ENCODE data around the gene SSU72. TPM values are rescaled to one million over a fixed set of nuclear protein-coding genes. Genes with fewer than 3 reads are reported as not detected.

Gene SSU72
- total and polyA plus RNA-seq, 2 donors (not counting 3 experiments of a cell fraction or from before 2014, with no cell fraction given), result 85.9 to 129 TPM

- Histone ChIP-seq H3K9ac (replicated peaks; ENCODE audit: extremely low read depth, insufficient read depth, low read length) (no peak overlapping the region), H3K9me1 (replicated peaks; ENCODE audit: control insufficient read depth, extremely low read depth, insufficient read depth, low read length) (no peaks in the 10 kb centered on the region), H3K9me3 (replicated peaks; ENCODE audit: control insufficient read depth, insufficient read depth, low read length) (no peaks in the 10 kb centered on the region), H3K27me3 (ENCODE audit: control insufficient read depth in 2 of 2, insufficient read depth in 2 of 2, low read length in 2 of 2) (no peaks in the 10 kb centered on the region), H3K4me3 (replicated peaks in 1 of 3; ENCODE audit: insufficient read depth in 1 of 3, low read depth in 1 of 3, low read length in 3 of 3) (no peak overlapping the region), H3K4me1 (ENCODE audit: control insufficient read depth, extremely low read depth, insufficient read depth, low read length) (no peaks in the 10 kb centered on the region), H3K36me3 (ENCODE audit: control insufficient read depth in 2 of 2, extremely low read depth in 1 of 2, insufficient read depth in 2 of 2, low read length in 2 of 2) (no peaks in the 10 kb centered on the region), H2AFZ (ENCODE audit: low read depth, low read length) (no peak overlapping the region), H3K4me2 (ENCODE audit: insufficient read depth, low read length) (no peak overlapping the region), H3K79me2 (ENCODE audit: control insufficient read depth, insufficient read depth, low read length) (peaks cover 6% of the 10 kb centered on the region), H4K20me1 (replicated peaks; ENCODE audit: control insufficient read depth, extremely low read depth, insufficient read depth, low read length) (no peaks in the 10 kb centered on the region), H3K27ac (ENCODE audit: insufficient read depth, low read depth, low read length) (no peak overlapping the region)
- TF ChIP-seq JUN (IDR thresholded peaks at IDR 0.05; ENCODE audit: borderline replicate concordance, insufficient read depth, insufficient read length, low read depth), result no peak
- no peak for TF ChIP-seq GATA2 (IDR thresholded peaks at IDR 0.05; ENCODE audit: insufficient read depth, insufficient read length, low read depth, low read length)
- TF ChIP-seq POLR2A (IDR thresholded peaks at IDR 0.05; ENCODE audit: low read depth, low read length), result no peak
- TF ChIP-seq, protein P1, sequence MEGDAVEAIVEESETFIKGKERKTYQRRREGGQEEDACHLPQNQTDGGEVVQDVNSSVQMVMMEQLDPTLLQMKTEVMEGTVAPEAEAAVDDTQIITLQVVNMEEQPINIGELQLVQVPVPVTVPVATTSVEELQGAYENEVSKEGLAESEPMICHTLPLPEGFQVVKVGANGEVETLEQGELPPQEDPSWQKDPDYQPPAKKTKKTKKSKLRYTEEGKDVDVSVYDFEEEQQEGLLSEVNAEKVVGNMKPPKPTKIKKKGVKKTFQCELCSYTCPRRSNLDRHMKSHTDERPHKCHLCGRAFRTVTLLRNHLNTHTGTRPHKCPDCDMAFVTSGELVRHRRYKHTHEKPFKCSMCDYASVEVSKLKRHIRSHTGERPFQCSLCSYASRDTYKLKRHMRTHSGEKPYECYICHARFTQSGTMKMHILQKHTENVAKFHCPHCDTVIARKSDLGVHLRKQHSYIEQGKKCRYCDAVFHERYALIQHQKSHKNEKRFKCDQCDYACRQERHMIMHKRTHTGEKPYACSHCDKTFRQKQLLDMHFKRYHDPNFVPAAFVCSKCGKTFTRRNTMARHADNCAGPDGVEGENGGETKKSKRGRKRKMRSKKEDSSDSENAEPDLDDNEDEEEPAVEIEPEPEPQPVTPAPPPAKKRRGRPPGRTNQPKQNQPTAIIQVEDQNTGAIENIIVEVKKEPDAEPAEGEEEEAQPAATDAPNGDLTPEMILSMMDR (IDR thresholded peaks at IDR 0.05; ENCODE audit: extremely low read depth in 1 of 2, insufficient read depth in 1 of 2, low read depth in 1 of 2, low read length in 2 of 2), result no peak
- TF ChIP-seq POLR2AphosphoS5 (IDR thresholded peaks at IDR 0.05; ENCODE audit: insufficient read depth, low read depth, low read length), result no peak
- no peak for TF ChIP-seq FOS (IDR thresholded peaks at IDR 0.05; ENCODE audit: borderline replicate concordance, insufficient read depth, low read length)
- no peak for TF ChIP-seq MYC (IDR thresholded peaks at IDR 0.05; ENCODE audit: low read depth, low read length)
- no peak for TF ChIP-seq MAX (IDR thresholded peaks at IDR 0.05; ENCODE audit: insufficient read depth, insufficient read length)
- TF ChIP-seq EZH2 (IDR thresholded peaks at IDR 0.05; ENCODE audit: borderline replicate concordance, low read depth, low read length, severe bottlenecking), result no peak
- DNase-seq (ENCODE audit: low read depth, low spot score), result no peak
- dilution Hi-C loops (cut with MboI; ENCODE audit: extremely low pct_ligation_motif_present, low sequenced_read_pairs), result no loop called here
- BruUV-seq (replicated peaks), result no TSS peak
- no peak for FAIRE-seq
- CTCF ChIA-PET, result interaction anchor here (1.0 kb wide), 1 partner anchor 54 kb away, joined by 3 read pairs; no protein-coding TSS in a partner anchor
- intact Hi-C loops (cut with micrococcal nuclease), result no loop called here
- POLR2A ChIA-PET, result no interaction called here
Measured at GRCh38 chr1:1548591-1548990, 26.1 kb downstream of the SSU72 start.
